HUES48 (cell line): Measurements from ENCODE around the gene BPIFB4.
"Not testable (repeated sequence)": the region's sequence is repeated elsewhere in the genome, so short reads cannot be mapped to it uniquely, and the experiment has no call there.

Experiments used
- H3K27ac ChIP-seq: one replicate; pipeline ENCODE4 v1.7.0; 2013; ENCODE audit warnings: low read depth, low read length, inconsistent platforms
- H3K27me3 ChIP-seq: 2 replicates; pipeline ENCODE4 v1.6.1; 2013; ENCODE audit warnings: mild to moderate bottlenecking, low read length; ENCODE audit not compliant: control insufficient read depth, insufficient read depth
- H3K36me3 ChIP-seq: 2 replicates; pipeline ENCODE4 v1.6.1; 2013; ENCODE audit warnings: low read length; ENCODE audit not compliant: control insufficient read depth, insufficient read depth
- H3K4me1 ChIP-seq: 2 replicates; pipeline ENCODE4 v1.6.1; 2013; ENCODE audit warnings: mild to moderate bottlenecking, low read length; ENCODE audit not compliant: control insufficient read depth, insufficient read depth
- H3K4me3 ChIP-seq: 2 replicates; pipeline ENCODE4 v1.5.1; 2013; ENCODE audit warnings: mild to moderate bottlenecking, low read depth, low read length
- H3K9ac ChIP-seq: 2 replicates; pipeline ENCODE4 v1.6.1; 2013; ENCODE audit warnings: mild to moderate bottlenecking, low read depth, low read length, moderate library complexity
- H3K9me3 ChIP-seq: 2 replicates; pipeline ENCODE4 v1.6.1; 2013; ENCODE audit warnings: low read length; ENCODE audit not compliant: control insufficient read depth, insufficient read depth

The BPIFB4 gene

DNA sequence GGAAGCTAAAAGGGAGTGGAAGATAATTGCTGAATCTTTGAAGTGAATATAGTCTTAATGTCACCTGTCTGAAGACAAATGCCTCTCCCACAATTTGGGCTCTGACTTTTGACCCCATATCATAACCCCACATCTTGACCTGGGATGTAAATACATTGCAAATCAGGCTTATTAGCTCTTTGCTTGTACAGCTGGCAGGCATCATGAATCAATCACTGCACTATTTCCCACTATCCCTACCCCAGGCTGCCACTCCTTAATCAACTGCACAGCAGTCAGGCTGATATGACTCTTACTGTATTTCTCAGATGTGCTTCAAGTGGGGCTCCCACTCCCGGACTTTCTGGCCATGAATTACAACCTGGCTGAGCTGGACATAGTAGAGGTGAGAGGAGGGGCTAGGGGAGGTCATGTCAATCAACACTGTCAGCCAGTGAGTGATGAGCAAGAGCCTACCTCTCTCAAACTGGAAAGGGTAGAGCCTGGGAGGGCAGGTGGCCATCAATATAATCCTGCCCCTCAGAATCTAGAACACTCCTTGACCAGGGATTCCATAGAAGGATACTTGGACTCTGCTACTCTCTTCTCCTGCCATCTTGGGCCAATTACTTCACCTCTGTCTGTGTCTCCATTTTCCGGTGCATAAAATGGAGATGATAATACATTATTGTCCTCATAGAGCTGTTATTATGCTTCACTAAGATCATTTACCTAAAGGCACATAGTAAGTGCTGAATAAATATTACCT lies 36.3 kb upstream of the BPIFB4 start:
- H3K9ac ChIP-seq = no peak overlapping the region
- no peaks in the 10 kb centered on the region for H3K4me1 ChIP-seq
- no peak overlapping the region for H3K27ac ChIP-seq
- H3K4me3 ChIP-seq = no peak overlapping the region
- H3K9me3 ChIP-seq = peaks cover 11% of the 10 kb centered on the region
- no peaks in the 10 kb centered on the region for H3K27me3 ChIP-seq
- no peaks in the 10 kb centered on the region for H3K36me3 ChIP-seq

DNA sequence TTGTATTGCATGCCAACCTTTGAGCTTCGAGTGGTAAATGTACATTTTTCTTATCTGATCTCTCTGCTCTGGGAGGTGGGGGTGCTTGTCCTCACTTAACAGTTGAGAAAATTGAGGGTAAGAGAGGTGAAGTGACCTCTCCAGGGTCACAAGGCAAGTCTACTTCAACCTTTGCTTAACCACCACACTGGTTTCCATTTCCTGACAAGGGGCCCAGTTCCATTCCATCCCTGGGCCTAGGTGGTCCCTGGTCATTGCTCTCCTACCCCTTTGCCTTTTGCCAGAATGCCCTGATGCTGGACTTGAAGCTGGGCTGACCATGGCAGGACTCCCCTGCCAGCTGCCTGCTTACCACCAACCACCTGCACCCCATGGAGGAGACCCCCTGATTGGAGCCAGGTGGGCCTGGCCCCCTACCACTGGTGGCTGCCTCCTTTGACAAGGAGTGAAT lies 35.7 kb upstream of the BPIFB4 start:
- Histone ChIP-seq H3K27me3 (no peaks in the 10 kb centered on the region), H3K36me3 (no peaks in the 10 kb centered on the region), H3K9me3 (peaks cover 11% of the 10 kb centered on the region), H3K9ac (no peak overlapping the region), H3K4me1 (no peaks in the 10 kb centered on the region), H3K27ac (no peak overlapping the region), H3K4me3 (no peak overlapping the region)

DNA sequence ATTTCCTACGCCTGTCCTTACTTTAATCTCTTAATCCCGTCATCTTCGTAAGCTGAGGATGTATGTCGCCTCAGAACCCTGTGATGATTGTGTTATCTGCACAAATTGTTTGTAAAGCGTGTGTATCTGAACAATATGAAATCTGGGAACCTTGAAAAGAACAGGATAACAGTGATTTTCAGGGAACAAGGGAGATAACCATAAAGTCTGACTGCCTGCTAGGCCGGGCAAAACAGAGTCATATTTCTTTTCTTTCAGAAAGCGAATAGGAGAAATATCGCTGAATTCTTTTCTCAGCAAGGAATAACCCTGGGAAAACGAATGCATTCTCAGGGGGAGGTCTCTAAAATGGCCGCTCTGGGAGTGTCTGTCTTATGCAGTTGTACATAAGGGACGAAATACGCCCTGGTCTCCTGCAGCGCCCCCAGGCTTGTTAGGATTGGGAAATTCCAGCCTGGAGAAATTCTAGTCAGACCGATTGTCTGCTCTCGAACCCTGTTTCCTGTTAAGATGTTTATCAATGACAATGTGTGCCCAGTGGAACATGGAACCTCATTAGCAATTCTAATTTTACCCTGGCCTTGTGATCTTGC lies 34.2 kb upstream of the BPIFB4 start:
- not testable (repeated sequence) for H3K36me3 ChIP-seq, H3K27ac ChIP-seq, H3K9ac ChIP-seq, H3K27me3 ChIP-seq, H3K4me3 ChIP-seq, H3K4me1 ChIP-seq
- peaks cover 11% of the 10 kb centered on the region for H3K9me3 ChIP-seq

GRCh38 chr20:33046412-33046811 lies 33.0 kb upstream of the BPIFB4 start:
- Histone ChIP-seq H3K4me1 (no peaks in the 10 kb centered on the region), H3K9me3 (peaks cover 11% of the 10 kb centered on the region), H3K36me3 (no peaks in the 10 kb centered on the region), H3K4me3 (no peak overlapping the region), H3K9ac (no peak overlapping the region), H3K27me3 (no peaks in the 10 kb centered on the region), H3K27ac (no peak overlapping the region)

DNA sequence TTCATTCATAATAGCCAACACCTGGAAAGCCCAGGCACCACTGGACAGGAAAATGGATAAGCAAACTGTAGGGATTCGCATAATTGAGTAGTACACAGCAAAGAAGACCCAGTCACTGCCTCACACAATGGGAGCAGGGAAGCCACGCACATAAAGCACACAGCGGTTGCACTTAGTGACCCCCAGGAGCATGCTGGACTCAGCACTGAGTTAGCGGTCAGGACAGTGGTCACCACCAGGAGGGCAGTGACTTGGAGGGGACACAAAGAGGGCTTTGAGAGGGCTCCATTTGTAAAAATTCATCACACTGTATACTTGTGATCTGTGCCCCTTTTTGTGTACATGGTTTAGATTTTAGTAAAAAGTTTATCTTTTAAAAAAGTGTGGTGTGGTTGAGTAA lies 28.1 kb upstream of the BPIFB4 start:
- Histone ChIP-seq H3K4me1 (peaks cover 6% of the 10 kb centered on the region; the same call in 1 of the 2 replicates), H3K9me3 (peaks cover 4% of the 10 kb centered on the region; the same call in 1 of the 2 replicates), H3K27me3 (no peaks in the 10 kb centered on the region), H3K27ac (no peak overlapping the region), H3K4me3 (no peak overlapping the region), H3K36me3 (no peaks in the 10 kb centered on the region), H3K9ac (no peak overlapping the region)

GRCh38 chr20:33053291-33054106 lies 25.9 kb upstream of the BPIFB4 start, which contains the start of gene BPIFB3:
BPIFB3 (plus strand) TSS chr20:33053903; CDS start chr20:33055436, 1,533 bp downstream.
- Histone ChIP-seq H3K27ac (peak within 1 kb of the TSS; percentile 3), H3K27me3 (no peaks in the 10 kb centered on the region), H3K4me3 (no peak within 1 kb of the TSS), H3K4me1 (peaks cover 6% of the 10 kb centered on the region; the same call in 1 of the 2 replicates), H3K9me3 (no peaks in the 10 kb centered on the region), H3K9ac (no peak within 1 kb of the TSS), H3K36me3 (no peaks in the 10 kb centered on the region)

GRCh38 chr20:33054381-33054780 lies 25.1 kb upstream of the BPIFB4 start:
- no peak overlapping the region for H3K4me3 ChIP-seq
- no peaks in the 10 kb centered on the region for H3K9me3 ChIP-seq
- no peaks in the 10 kb centered on the region for H3K27me3 ChIP-seq
- H3K4me1 ChIP-seq = peaks cover 6% of the 10 kb centered on the region; the same call in 1 of the 2 replicates
- H3K36me3 ChIP-seq = no peaks in the 10 kb centered on the region
- H3K27ac ChIP-seq = no peak overlapping the region
- no peak overlapping the region for H3K9ac ChIP-seq

DNA sequence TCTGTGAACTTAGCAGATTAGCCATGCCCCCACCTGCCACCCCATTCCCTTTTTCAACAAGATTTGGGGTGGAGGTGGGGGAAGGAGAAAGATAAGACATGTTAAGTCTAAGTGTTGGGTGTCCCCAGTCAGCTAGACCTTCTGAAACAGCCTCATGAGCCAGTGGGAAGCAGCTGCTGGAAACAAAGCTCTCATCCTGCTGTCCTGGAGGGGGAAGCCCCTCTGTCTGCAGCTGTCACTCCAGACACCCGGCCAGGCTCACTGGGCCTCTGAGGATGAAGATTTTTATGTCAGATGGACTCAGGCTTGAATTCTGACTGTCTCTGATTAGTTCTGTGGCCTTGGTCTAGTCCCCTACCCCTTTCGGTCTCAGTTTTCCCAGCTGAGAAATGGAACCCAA lies 24.7 kb upstream of the BPIFB4 start:
- no peaks in the 10 kb centered on the region for H3K27me3 ChIP-seq
- H3K27ac ChIP-seq = no peak overlapping the region
- H3K4me3 ChIP-seq = no peak overlapping the region
- H3K9ac ChIP-seq = no peak overlapping the region
- no peaks in the 10 kb centered on the region for H3K36me3 ChIP-seq
- peaks cover 6% of the 10 kb centered on the region; the same call in 1 of the 2 replicates for H3K4me1 ChIP-seq
- no peaks in the 10 kb centered on the region for H3K9me3 ChIP-seq

DNA sequence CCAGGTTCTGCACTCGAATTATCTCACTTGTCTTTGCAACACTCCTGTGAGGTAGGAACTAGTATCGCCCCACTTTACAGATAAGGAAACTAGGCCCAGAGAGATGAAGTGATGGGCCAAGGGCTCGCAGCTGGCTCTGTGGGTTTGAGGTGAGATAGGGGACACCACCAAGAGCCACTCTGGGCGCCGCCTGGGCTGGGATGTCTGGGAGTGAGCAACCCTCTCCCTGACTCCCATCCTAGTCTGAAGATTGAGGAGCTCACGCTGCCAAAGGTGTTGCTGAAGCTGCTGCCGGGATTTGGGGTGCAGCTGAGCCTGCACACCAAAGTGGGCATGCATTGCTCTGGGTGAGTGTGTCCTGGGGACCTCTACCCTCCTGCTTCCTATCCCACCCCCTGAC lies 20.3 kb upstream of the BPIFB4 start:
- Histone ChIP-seq H3K9me3 (no peaks in the 10 kb centered on the region), H3K4me3 (no peak overlapping the region), H3K36me3 (no peaks in the 10 kb centered on the region), H3K27me3 (no peaks in the 10 kb centered on the region), H3K4me1 (no peaks in the 10 kb centered on the region), H3K27ac (no peak overlapping the region), H3K9ac (no peak overlapping the region)

DNA sequence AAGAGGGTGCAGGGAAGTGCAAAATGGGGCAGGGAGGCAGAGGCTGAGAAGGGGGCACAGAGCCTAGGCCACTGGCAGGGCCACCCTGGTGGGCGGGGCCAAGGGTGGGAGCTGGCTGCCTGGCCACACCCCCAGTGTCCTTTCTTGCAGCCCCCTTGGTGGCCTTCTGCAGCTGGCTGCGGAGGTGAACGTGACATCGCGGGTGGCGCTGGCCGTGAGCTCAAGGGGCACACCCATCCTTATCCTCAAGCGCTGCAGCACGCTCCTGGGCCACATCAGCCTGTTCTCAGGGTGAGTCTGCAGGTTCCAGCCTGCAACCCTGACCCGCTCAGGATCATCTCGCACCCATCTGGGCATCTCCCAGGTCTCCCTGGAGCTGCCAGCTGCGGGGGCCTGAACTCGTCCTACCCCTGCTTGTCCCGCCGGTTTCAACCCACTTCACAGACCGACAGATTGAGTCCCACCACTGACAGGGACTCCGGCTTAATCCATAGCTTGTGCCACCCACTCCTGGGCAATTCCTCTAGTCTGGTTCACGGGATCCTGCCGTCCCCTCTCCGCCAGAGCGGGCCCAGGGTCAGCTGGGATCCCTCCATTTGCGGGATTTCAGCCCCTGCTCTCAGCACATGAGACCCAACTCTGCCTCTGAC lies 19.6 kb upstream of the BPIFB4 start:
- Histone ChIP-seq H3K36me3 (no peaks in the 10 kb centered on the region), H3K4me3 (no peak overlapping the region), H3K4me1 (no peaks in the 10 kb centered on the region), H3K9me3 (no peaks in the 10 kb centered on the region), H3K9ac (no peak overlapping the region), H3K27ac (no peak overlapping the region), H3K27me3 (no peaks in the 10 kb centered on the region)
